Mesenchymal stem cell (in vitro differentiated cells and primary cell): ENCODE data around the gene ORC1.

Source experiments
- DNase-seq: peaks from one replicate; pipeline ENCODE4 v3.0.0-alpha.2; 2013
- H2AFZ ChIP-seq: one replicate; pipeline ENCODE4 v1.6.1; 2013; ENCODE audit warnings: low read depth, mild to moderate bottlenecking, control low read depth, inconsistent platforms, low read length, moderate library complexity
- H2AK5ac ChIP-seq: 2 replicates; pipeline ENCODE4 v1.6.1; 2013; ENCODE audit warnings: low read length, moderate library complexity, mild to moderate bottlenecking, inconsistent platforms; ENCODE audit not compliant: severe bottlenecking
- H2BK120ac ChIP-seq: one replicate; pipeline ENCODE4 v1.6.1; 2013; ENCODE audit warnings: low read depth, mild to moderate bottlenecking, inconsistent platforms, low read length, moderate library complexity
- H2BK12ac ChIP-seq, 2 experiments: one replicate each; pipeline ENCODE4 v1.6.1; 2013; ENCODE audit warnings: inconsistent platforms in 2 of 2, low read length in 2 of 2, mild to moderate bottlenecking in 2 of 2, moderate library complexity in 2 of 2, control low read depth in 1 of 2
- H2BK15ac ChIP-seq: one replicate; pipeline ENCODE4 v1.6.1; 2013; ENCODE audit warnings: mild to moderate bottlenecking, low read depth, inconsistent platforms; ENCODE audit not compliant: poor library complexity, severe bottlenecking
- H2BK5ac ChIP-seq: 2 replicates; pipeline ENCODE4 v1.6.1; 2013; ENCODE audit warnings: low read depth, mild to moderate bottlenecking, low read length, control low read depth, inconsistent platforms; ENCODE audit not compliant: poor library complexity, severe bottlenecking
- H3K14ac ChIP-seq, 2 experiments: one replicate each; pipeline ENCODE4 v1.6.1; 2013; ENCODE audit warnings: inconsistent platforms in 2 of 2, low read length in 2 of 2, control low read depth in 1 of 2, mild to moderate bottlenecking in 1 of 2, moderate library complexity in 1 of 2
- H3K18ac ChIP-seq, 2 experiments: one replicate each; pipeline ENCODE4 v1.6.1; 2013; ENCODE audit warnings: inconsistent platforms in 2 of 2, low read length in 2 of 2, control low read depth in 1 of 2, low read depth in 1 of 2, mild to moderate bottlenecking in 1 of 2
- H3K23ac ChIP-seq, 2 experiments: one replicate each; pipeline ENCODE4 v1.6.1; 2013; ENCODE audit warnings: inconsistent platforms in 2 of 2, low read length in 2 of 2, mild to moderate bottlenecking in 2 of 2, moderate library complexity in 2 of 2, control low read depth in 1 of 2
- H3K27ac ChIP-seq: 2 replicates; pipeline ENCODE4 v1.5.1; 2013; ENCODE audit warnings: mild to moderate bottlenecking, moderate library complexity, low read length, control low read depth, inconsistent platforms; ENCODE audit not compliant: poor library complexity, severe bottlenecking
- H3K27me3 ChIP-seq, 2 experiments: 2 replicates each; pipeline versions ENCODE4 v1.6.1 to v1.7.0; 2013; ENCODE audit warnings: low read length in 2 of 2, mild to moderate bottlenecking in 2 of 2, moderate library complexity in 2 of 2, control low read depth in 1 of 2, inconsistent platforms in 1 of 2; ENCODE audit not compliant: control insufficient read depth in 1 of 2, insufficient read depth in 1 of 2
- H3K36me3 ChIP-seq, 2 experiments: 2 replicates each; pipeline versions ENCODE4 v1.6.1 to v1.7.0; 2013; ENCODE audit warnings: low read length in 2 of 2, control low read depth in 1 of 2, inconsistent platforms in 1 of 2, low read depth in 1 of 2, mild to moderate bottlenecking in 1 of 2; ENCODE audit not compliant: insufficient read depth in 2 of 2, control insufficient read depth in 1 of 2
- H3K4ac ChIP-seq, 2 experiments: one replicate each; pipeline ENCODE4 v1.6.1; 2013; ENCODE audit warnings: inconsistent platforms in 2 of 2, low read length in 2 of 2, mild to moderate bottlenecking in 2 of 2, moderate library complexity in 2 of 2, control low read depth in 1 of 2, low read depth in 1 of 2
- H3K4me1 ChIP-seq: 2 replicates; pipeline ENCODE4 v1.6.1; 2013; ENCODE audit warnings: low read depth, low read length, control low read depth; ENCODE audit not compliant: control insufficient read depth, insufficient read depth
- H3K4me2 ChIP-seq: 2 replicates; pipeline ENCODE4 v1.6.1; 2013; ENCODE audit warnings: low read length, mild to moderate bottlenecking, inconsistent platforms; ENCODE audit not compliant: poor library complexity, severe bottlenecking
- H3K4me3 ChIP-seq, 2 experiments: 2 replicates each; pipeline versions ENCODE4 v1.5.1 to v1.7.0; 2013; ENCODE audit warnings: low read length in 2 of 2, mild to moderate bottlenecking in 2 of 2, control low read depth in 1 of 2, low read depth in 1 of 2; ENCODE audit not compliant: insufficient read depth in 1 of 2
- H3K79me1 ChIP-seq: replicated peaks from 2 replicates; pipeline ENCODE4 v1.6.1; 2013; ENCODE audit warnings: mild to moderate bottlenecking, control low read depth, low read length, inconsistent platforms; ENCODE audit not compliant: poor library complexity, severe bottlenecking
- H3K9ac ChIP-seq: 2 replicates; pipeline ENCODE4 v1.7.0; 2013; ENCODE audit warnings: mild to moderate bottlenecking, low read length, moderate library complexity
- H3K9me3 ChIP-seq: 2 replicates; pipeline ENCODE4 v1.7.0; 2013; ENCODE audit warnings: mild to moderate bottlenecking, low read length; ENCODE audit not compliant: control insufficient read depth
- H4K8ac ChIP-seq: one replicate; pipeline ENCODE4 v1.6.1; 2013; ENCODE audit warnings: inconsistent platforms, mild to moderate bottlenecking, low read length, moderate library complexity
- H4K91ac ChIP-seq: one replicate; pipeline ENCODE4 v1.6.1; 2013; ENCODE audit warnings: mild to moderate bottlenecking, low read length, inconsistent platforms
- WGBS: methylation state at CpG from one replicate; pipeline ENCODE4 v1.1.7; 2013; ENCODE audit warnings: mixed read lengths; 5-methylcytosine and 5-hydroxymethylcytosine counted together

Gene ORC1

DNA sequence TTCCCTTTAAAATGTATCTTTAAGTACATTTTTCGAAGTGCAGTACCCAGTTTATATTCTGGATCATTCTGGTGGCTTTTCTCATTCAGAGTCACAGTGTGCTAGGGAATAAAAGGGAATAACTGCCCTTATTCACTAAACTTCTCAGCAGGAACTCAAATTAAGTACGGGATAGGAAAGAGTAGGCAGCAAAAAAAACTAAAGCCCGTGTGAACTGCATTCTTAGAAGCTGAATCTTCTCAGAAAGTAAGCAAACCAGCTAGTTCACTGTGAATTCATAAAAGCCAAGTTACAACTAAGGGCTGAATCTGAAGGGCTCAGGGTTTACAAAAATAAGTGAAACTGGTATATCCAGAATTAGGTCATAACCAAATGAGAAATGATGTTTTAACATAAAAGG is 22.1 kb upstream of the ORC1 start:
- Histone ChIP-seq H2BK120ac (no peak overlapping the region), H2BK5ac (no peak overlapping the region), H2BK12ac (no peak overlapping the region), H3K4me3 (no peak overlapping the region), H2BK15ac (no peak overlapping the region), H3K27ac (no peak overlapping the region), H3K27me3 (no peaks in the 10 kb centered on the region), H3K4ac (no peak overlapping the region), H2AK5ac (no peak overlapping the region), H3K79me1 (peaks cover 9% of the 10 kb centered on the region), H3K9ac (no peak overlapping the region), H3K23ac (no peak overlapping the region), H3K18ac (no peak overlapping the region), H2AFZ (no peak overlapping the region), H4K91ac (no peak overlapping the region), H3K14ac (no peak overlapping the region), H3K36me3 (peaks cover 17 to 52% of the 10 kb centered on the region in 2 experiments), H4K8ac (no peak overlapping the region), H3K4me2 (no peak overlapping the region), H3K4me1 (no peaks in the 10 kb centered on the region), H3K9me3 (no peaks in the 10 kb centered on the region)
- WGBS = 37% methylated on average over 2 of the region's 3 CpGs
- peak; percentile 40 for DNase-seq

DNA sequence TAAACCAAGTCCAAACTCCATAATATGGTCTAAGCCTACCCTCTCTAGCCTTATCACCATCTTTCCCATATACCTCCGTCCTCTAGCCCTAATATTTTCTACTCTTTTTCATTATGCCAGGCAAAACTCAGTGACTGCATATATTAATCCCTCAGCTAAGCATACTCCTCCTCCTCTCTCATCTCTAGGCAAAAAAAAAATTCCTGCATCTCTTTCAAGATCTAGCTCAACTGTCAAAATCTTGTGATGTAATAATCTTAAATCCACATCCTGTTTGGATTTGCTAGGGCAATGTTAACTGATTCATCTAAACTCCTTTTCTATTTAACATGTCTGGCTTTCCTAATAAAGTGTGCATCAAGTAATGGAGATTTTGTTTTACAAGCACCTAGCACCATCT is 20.6 kb upstream of the ORC1 start:
- H3K4ac ChIP-seq = no peak overlapping the region
- no peak overlapping the region for H2BK120ac ChIP-seq
- H3K27ac ChIP-seq = no peak overlapping the region
- 95% methylated on average over 1 of the region's 1 CpG for WGBS
- H2AK5ac ChIP-seq = no peak overlapping the region
- no peak overlapping the region for H3K4me2 ChIP-seq
- no peaks in the 10 kb centered on the region for H3K27me3 ChIP-seq
- no peak overlapping the region for H4K91ac ChIP-seq
- no peak overlapping the region for H3K4me3 ChIP-seq
- no peak overlapping the region for H3K9ac ChIP-seq
- H3K4me1 ChIP-seq = no peaks in the 10 kb centered on the region
- H2BK12ac ChIP-seq = no peak overlapping the region
- no peak overlapping the region for H3K23ac ChIP-seq
- H3K14ac ChIP-seq = no peak overlapping the region
- no peak overlapping the region for H2BK5ac ChIP-seq
- H3K9me3 ChIP-seq = no peaks in the 10 kb centered on the region
- no peak overlapping the region for H2AFZ ChIP-seq
- DNase-seq = peak; percentile 33
- H3K18ac ChIP-seq = no peak overlapping the region
- H2BK15ac ChIP-seq = no peak overlapping the region
- peaks cover 6% of the 10 kb centered on the region for H3K79me1 ChIP-seq
- peaks cover 9 to 54% of the 10 kb centered on the region in 2 experiments for H3K36me3 ChIP-seq
- no peak overlapping the region for H4K8ac ChIP-seq

DNA sequence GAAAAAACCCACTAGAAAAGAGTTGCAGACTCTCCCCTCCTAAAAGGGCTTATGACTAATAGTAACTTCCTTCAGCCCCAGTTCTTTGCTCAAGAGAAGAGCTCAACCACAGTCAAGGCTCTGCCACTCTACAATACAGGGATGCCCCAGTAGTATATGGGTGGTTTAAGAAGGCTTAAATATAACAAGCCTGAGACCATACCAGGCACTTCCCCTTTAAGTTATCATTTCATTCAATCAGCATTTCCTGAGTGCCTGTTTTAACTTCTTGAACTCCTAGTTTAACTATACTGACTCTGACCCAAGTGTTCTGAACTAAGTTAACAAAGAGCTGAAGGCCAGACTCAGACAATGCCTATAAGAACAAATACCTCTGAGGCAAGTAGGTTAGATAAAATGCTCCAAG is 20.0 kb upstream of the ORC1 start:
- H3K27ac ChIP-seq = no peak overlapping the region
- no peak overlapping the region for H2AK5ac ChIP-seq
- no peak overlapping the region for H3K4me3 ChIP-seq
- no peak overlapping the region for H2BK5ac ChIP-seq
- no peak overlapping the region for H2BK120ac ChIP-seq
- no peak overlapping the region for H4K8ac ChIP-seq
- no peak overlapping the region for H3K14ac ChIP-seq
- H3K36me3 ChIP-seq = peaks cover 8 to 57% of the 10 kb centered on the region in 2 experiments
- no peaks in the 10 kb centered on the region for H3K9me3 ChIP-seq
- H2BK12ac ChIP-seq = no peak overlapping the region
- H3K9ac ChIP-seq = no peak overlapping the region
- DNase-seq = peak; percentile 43
- no peak overlapping the region for H3K4ac ChIP-seq
- H3K18ac ChIP-seq = no peak overlapping the region
- H2AFZ ChIP-seq = no peak overlapping the region
- H3K23ac ChIP-seq = no peak overlapping the region
- no peak overlapping the region for H2BK15ac ChIP-seq
- H3K4me1 ChIP-seq = no peaks in the 10 kb centered on the region
- H4K91ac ChIP-seq = no peak overlapping the region
- H3K79me1 ChIP-seq = peaks cover 5% of the 10 kb centered on the region
- no peak overlapping the region for H3K4me2 ChIP-seq
- no peaks in the 10 kb centered on the region for H3K27me3 ChIP-seq

DNA sequence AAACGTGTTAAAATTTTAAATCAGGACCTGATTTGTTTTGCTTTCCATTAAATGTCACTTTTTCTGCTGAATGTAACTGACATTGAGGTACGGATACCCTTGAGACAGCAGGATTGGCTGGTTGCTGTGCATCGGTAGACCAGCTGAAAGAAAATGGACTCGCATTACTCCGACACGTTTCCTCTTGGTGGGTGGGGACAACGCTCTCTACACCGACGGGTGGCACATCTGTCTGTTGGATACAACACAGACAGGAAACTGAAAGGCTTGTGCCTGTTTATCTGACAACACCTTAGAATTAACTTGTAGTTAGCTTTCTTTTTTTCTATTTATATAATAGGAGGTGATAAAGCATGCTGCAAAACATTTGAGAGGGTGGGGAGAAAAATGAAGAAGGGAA is 19.5 kb upstream of the ORC1 start:
- no peak overlapping the region for H2BK5ac ChIP-seq

More for the DNA sequence above, 19.5 kb upstream of the ORC1 start:
- H3K4me3 ChIP-seq = no peak overlapping the region
- H3K27me3 ChIP-seq = no peaks in the 10 kb centered on the region
- WGBS = 73% methylated on average over 7 of the region's 9 CpGs
- H3K4me2 ChIP-seq = no peak overlapping the region
- peak overlapping the region in 1 of 2 experiments; percentile 28 for H2BK12ac ChIP-seq
- no peak overlapping the region for H3K14ac ChIP-seq
- no peak overlapping the region for H2AFZ ChIP-seq
- H3K79me1 ChIP-seq = peaks cover 4% of the 10 kb centered on the region
- H3K4me1 ChIP-seq = no peaks in the 10 kb centered on the region
- H3K9ac ChIP-seq = no peak overlapping the region
- H2BK15ac ChIP-seq = no peak overlapping the region
- no peaks in the 10 kb centered on the region for H3K9me3 ChIP-seq
- H3K36me3 ChIP-seq = peaks cover 5 to 59% of the 10 kb centered on the region in 2 experiments
- no peak overlapping the region for H3K18ac ChIP-seq
- DNase-seq = peak; percentile 14
- no peak overlapping the region for H4K8ac ChIP-seq
- no peak overlapping the region for H2AK5ac ChIP-seq
- H3K23ac ChIP-seq = no peak overlapping the region
- no peak overlapping the region for H3K4ac ChIP-seq
- H3K27ac ChIP-seq = no peak overlapping the region
- H4K91ac ChIP-seq = no peak overlapping the region
- no peak overlapping the region for H2BK120ac ChIP-seq
